GM21737 (cell line): ENCODE measurements around the gene SUMO3.

ENCODE experiments used
- ATAC-seq: cut with Tn5 transposase; IDR thresholded peaks from one replicate; pipeline ENCODE4 v1.9.1; 2021; ENCODE audit warnings: mild to moderate bottlenecking, moderate library complexity; ENCODE audit not compliant: unreplicated experiment

Gene SUMO3

GRCh38 chr21:44780767-44781459 lies 36.9 kb downstream of the SUMO3 start:
- no peak for ATAC-seq

GRCh38 chr21:44780137-44780502 lies 37.7 kb downstream of the SUMO3 start:
- no peak for ATAC-seq

- ATAC-seq = no peak
These were observed 38.3 kb downstream of the SUMO3 start for GRCh38 chr21:44779417-44780136.

- no peak for ATAC-seq
These were observed 38.9 kb downstream of the SUMO3 start for GRCh38 chr21:44778983-44779382.

- ATAC-seq = no peak
These were observed 39.4 kb downstream of the SUMO3 start for GRCh38 chr21:44778499-44778911.

GRCh38 chr21:44778094-44778493 lies 39.8 kb downstream of the SUMO3 start:
- ATAC-seq = no peak

- ATAC-seq = no peak
These were observed 42.9 kb downstream of the SUMO3 start for GRCh38 chr21:44774972-44775371.

GRCh38 chr21:44773291-44773932 lies 44.5 kb downstream of the SUMO3 start:
- ATAC-seq = no peak

- no peak for ATAC-seq
These were observed 45.9 kb downstream of the SUMO3 start for GRCh38 chr21:44771896-44772525.

GRCh38 chr21:44767834-44768831 lies 49.7 kb downstream of the SUMO3 start:
- no peak for ATAC-seq

GRCh38 chr21:44766818-44767354 lies 51.0 kb downstream of the SUMO3 start:
- ATAC-seq = no peak

GRCh38 chr21:44766014-44766817 lies 51.6 kb downstream of the SUMO3 start:
- no peak for ATAC-seq

GRCh38 chr21:44765231-44766013 lies 52.4 kb downstream of the SUMO3 start:
- no peak for ATAC-seq

- no peak for ATAC-seq
These were observed 53.3 kb downstream of the SUMO3 start for GRCh38 chr21:44764319-44765230.

GRCh38 chr21:44763451-44764318 lies 54.2 kb downstream of the SUMO3 start:
- ATAC-seq = no peak

GRCh38 chr21:44763050-44763378 lies 54.8 kb downstream of the SUMO3 start:
- ATAC-seq = no peak
